HepG2 (cell line): ENCODE data around the gene CAMKMT. TPM values are rescaled to one million over a fixed set of nuclear protein-coding genes. Genes with fewer than 3 reads are reported as not detected.
A peak's percentile ranks its signal among the peaks of the same experiment; 100 is the strongest.

Experiments used
- ATAC-seq: fragments of 200-7000 bp; cut with Tn5 transposase; 3 replicates; pipeline ENCODE4 v1.9.1; 2020; ENCODE audit warnings: mild to moderate bottlenecking, moderate library complexity
- BruUV-seq: library from RNA; stranded (reverse); fragments of 400-500 nt; replicated peaks from 2 replicates; lab custom pipeline; 2021; lab: Mats Ljungman, UMichigan
- CTCF ChIA-PET: fragments of 300-600 bp; formaldehyde crosslinking; extraction: SDS; loops from one replicate; lab custom pipeline; 2021; ENCODE audit warnings: low total read pairs, inconsistent platforms, low intra/inter-chr PET ratio; lab: Yijun Ruan, JAX
- POLR2A ChIA-PET: fragments of 350-600 bp; sonication (Branson Sonifier 250); formaldehyde crosslinking; loops from one replicate; lab custom pipeline; 2020; ENCODE audit warnings: antibody characterized with exemption, inconsistent platforms; lab: Yijun Ruan, JAX
- DNase-seq: peaks from one replicate; pipeline ENCODE4 v3.0.0-alpha.2; 2015; ENCODE audit warnings: low spot score
- FAIRE-seq: peaks from 3 replicates; lab custom pipeline; 2011; peaks lifted over from hg19 to GRCh38; lab: Jason Lieb, UNC
- H2AFZ ChIP-seq: one replicate; pipeline ENCODE4 v1.6.1; 2011; ENCODE audit warnings: low read length, inconsistent platforms
- H3K27ac ChIP-seq: fragments of 300-600 bp; 3 replicates; pipeline ENCODE4 v1.8.0; 2011; ENCODE audit warnings: mixed run types, mild to moderate bottlenecking, mixed read lengths, low read length, inconsistent platforms; ENCODE audit not compliant: insufficient read depth; ENCODE audit errors: extremely low read length
- H3K27me3 ChIP-seq, 2 experiments: fragments of 200-600 bp in 1 of 2; 2 replicates in 1 of 2; 3 replicates in 1 of 2; pipeline versions ENCODE4 v1.6.0 to v1.8.0; 2011; ENCODE audit warnings: low read length in 2 of 2, mild to moderate bottlenecking in 2 of 2, moderate library complexity in 2 of 2, inconsistent platforms in 1 of 2; ENCODE audit not compliant: insufficient read depth in 2 of 2, control insufficient read depth in 1 of 2
- H3K36me3 ChIP-seq, 2 experiments: fragments of 200-600 bp in 1 of 2; replicated peaks in 1 of 2; 2 replicates in 1 of 2; 3 replicates in 1 of 2; pipeline versions ENCODE4 v1.5.1 to v1.8.0; 2011; ENCODE audit warnings: low read length in 2 of 2, inconsistent platforms in 1 of 2; ENCODE audit not compliant: insufficient read depth in 2 of 2, control insufficient read depth in 1 of 2
- H3K4me1 ChIP-seq: 2 replicates; pipeline ENCODE4 v1.5.1; 2012; ENCODE audit warnings: low read length, inconsistent platforms; ENCODE audit not compliant: insufficient read depth
- H3K4me2 ChIP-seq: 2 replicates; pipeline ENCODE4 v1.6.0; 2011; ENCODE audit warnings: low read depth, low read length, inconsistent platforms
- H3K4me3 ChIP-seq, 3 experiments: fragments of 200-600 bp in 1 of 3; sonication (generic), shearing (Covaris generic) in 1 of 3; replicated peaks in 1 of 3; 2 replicates each; pipeline ENCODE4 v1.5.1; 2011 to 2016; ENCODE audit warnings: low read length in 3 of 3, inconsistent platforms in 2 of 3, low read depth in 2 of 3, mild to moderate bottlenecking in 2 of 3, control low read depth in 1 of 3, mixed read lengths in 1 of 3; ENCODE audit not compliant: insufficient read depth in 1 of 3
- H3K79me2 ChIP-seq: one replicate; pipeline ENCODE4 v1.6.1; 2011; ENCODE audit warnings: low read length, inconsistent platforms; ENCODE audit not compliant: insufficient read depth
- H3K9ac ChIP-seq: 2 replicates; pipeline ENCODE4 v1.6.0; 2011; ENCODE audit warnings: mild to moderate bottlenecking, low read depth, low read length, inconsistent platforms; ENCODE audit not compliant: insufficient read depth
- H3K9me3 ChIP-seq: 2 replicates; pipeline ENCODE4 v1.5.1; 2012; ENCODE audit warnings: mild to moderate bottlenecking, low read length
- H4K20me1 ChIP-seq: 2 replicates; pipeline ENCODE4 v1.6.0; 2011; ENCODE audit warnings: inconsistent platforms, mild to moderate bottlenecking, low read length, moderate library complexity; ENCODE audit not compliant: insufficient read depth
- DBP ChIP-seq: sonication (generic); formaldehyde crosslinking; IDR thresholded peaks from 2 replicates; pipeline ENCODE4 v1.4.0; 2020; ENCODE audit warnings: missing genetic modification reagents; ENCODE audit errors: not compliant biosample characterization
- GTF3A ChIP-seq: sonication (generic); formaldehyde crosslinking; conservative IDR thresholded peaks from 2 replicates; pipeline ENCODE4 v1.4.0; 2020; ENCODE audit warnings: mild to moderate bottlenecking, missing genetic modification reagents
- ZNF572 ChIP-seq: sonication (generic); formaldehyde crosslinking; IDR thresholded peaks from 2 replicates; pipeline ENCODE4 v1.5.1; 2020; ENCODE audit warnings: mild to moderate bottlenecking, missing genetic modification reagents
- ZNF616 ChIP-seq: sonication (generic); formaldehyde crosslinking; IDR thresholded peaks from 2 replicates; pipeline ENCODE4 v1.5.0; 2020; ENCODE audit warnings: low read depth, mild to moderate bottlenecking, missing genetic modification reagents
- WGBS: methylation state at CpG from one replicate; pipeline ENCODE4 v1.1.6; 2017; ENCODE audit warnings: low lambda C conversion rate; 5-methylcytosine and 5-hydroxymethylcytosine counted together
- in situ Hi-C: cut with HindIII; loops from 2 replicates; pipeline ENCODE4 v1.10.0; 2017; ENCODE audit warnings: low pct_unique_long_range_greater_than_20kb; ENCODE audit not compliant: extremely low pct_ligation_motif_present
- intact Hi-C: fragments of 100-400 bp; cut with micrococcal nuclease; formaldehyde crosslinking; loops from one replicate; pipeline ENCODE4 v1.10.0; 2022; ENCODE audit not compliant: unreplicated experiment
- polyA plus RNA-seq, 8 experiments: library from polyadenylated mRNA; depleted of rRNA in 3 of 8; stranded (reverse) in 7 of 8; unstranded in 1 of 8; fragments of >200 nt; fragmentation: Illumina TruSeq in 4 of 8; extraction: Trizol in 4 of 8; gene quantifications; 2 replicates each; pipeline versions ENCODE4 v1.2.1 to v1.2.3, GENCODE V29; 2011 to 2016; ENCODE audit warnings: low read depth in 4 of 8, missing spikeins in 1 of 8, mixed read lengths in 1 of 8; ENCODE audit not compliant: insufficient read depth in 1 of 8
- total RNA-seq, 5 experiments: library from RNA; depleted of rRNA; stranded (reverse); fragments of >200 nt; fragmentation: Illumina TruSeq; extraction: Trizol; gene quantifications; 2 replicates each; pipeline ENCODE4 v1.2.3, GENCODE V29; 2016; ENCODE audit warnings: low read depth in 1 of 5
- TF ChIP-seq, protein P1 (sequence below): sonication (generic); formaldehyde crosslinking; IDR thresholded peaks from 2 replicates; pipeline ENCODE4 v1.5.0; 2020; ENCODE audit warnings: missing genetic modification reagents
- TF ChIP-seq, protein P2 (sequence below): sonication (generic); formaldehyde crosslinking; IDR thresholded peaks from 2 replicates; pipeline ENCODE4 v1.5.1; 2020; ENCODE audit warnings: mild to moderate bottlenecking, missing genetic modification reagents, borderline replicate concordance

CAMKMT gene
- total and polyA plus RNA-seq, 2 of the 13 experiments (the other 11 are each of a cell fraction or from before 2014, with no cell fraction given) = 6.9 to 20.8 TPM

DNA sequence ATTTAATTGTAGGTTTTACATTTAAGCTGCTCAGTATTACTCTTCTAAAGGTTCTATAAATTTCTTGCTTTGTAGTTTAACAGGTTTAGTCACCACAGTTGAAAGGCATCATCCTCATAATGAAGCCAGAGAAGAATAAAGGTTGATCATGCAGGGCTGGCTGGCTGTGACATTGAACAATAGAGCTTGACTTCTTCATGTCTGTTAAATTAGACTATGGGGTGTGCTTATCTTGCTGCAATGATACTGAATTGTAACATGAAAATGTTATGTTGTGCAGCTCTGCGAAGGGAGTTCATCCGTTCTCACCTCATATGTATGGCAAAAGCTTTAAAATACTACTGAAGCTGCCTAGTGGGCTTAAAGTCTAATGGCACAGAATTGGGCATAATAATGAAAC is 81.8 kb downstream of the CAMKMT start (continued):
- TF ChIP-seq DBP (CRISPR knock-in tag) = no peak
- no peak for TF ChIP-seq ZNF572
- no peak for TF ChIP-seq GTF3A (CRISPR knock-in tag)
- TF ChIP-seq, protein P1, sequence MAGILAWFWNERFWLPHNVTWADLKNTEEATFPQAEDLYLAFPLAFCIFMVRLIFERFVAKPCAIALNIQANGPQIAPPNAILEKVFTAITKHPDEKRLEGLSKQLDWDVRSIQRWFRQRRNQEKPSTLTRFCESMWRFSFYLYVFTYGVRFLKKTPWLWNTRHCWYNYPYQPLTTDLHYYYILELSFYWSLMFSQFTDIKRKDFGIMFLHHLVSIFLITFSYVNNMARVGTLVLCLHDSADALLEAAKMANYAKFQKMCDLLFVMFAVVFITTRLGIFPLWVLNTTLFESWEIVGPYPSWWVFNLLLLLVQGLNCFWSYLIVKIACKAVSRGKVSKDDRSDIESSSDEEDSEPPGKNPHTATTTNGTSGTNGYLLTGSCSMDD = no peak

- Histone ChIP-seq H3K4me1 (peaks cover 12% of the 10 kb centered on the region), H3K36me3 (no peaks in the 10 kb centered on the region), H3K27ac (no peak overlapping the region), H4K20me1 (no peaks in the 10 kb centered on the region), H2AFZ (no peak overlapping the region), H3K79me2 (no peaks in the 10 kb centered on the region), H3K9me3 (no peaks in the 10 kb centered on the region), H3K27me3 (no peaks in the 10 kb centered on the region), H3K4me2 (no peak overlapping the region), H3K9ac (no peak overlapping the region), H3K4me3 (no peak overlapping the region)
- CTCF ChIA-PET = no interaction called here
- in situ Hi-C loops = no loop called here
- POLR2A ChIA-PET = no interaction called here
- BruUV-seq = no TSS peak
- TF ChIP-seq ZNF616 (CRISPR knock-in tag) = peak; percentile 97
- TF ChIP-seq, protein P2, sequence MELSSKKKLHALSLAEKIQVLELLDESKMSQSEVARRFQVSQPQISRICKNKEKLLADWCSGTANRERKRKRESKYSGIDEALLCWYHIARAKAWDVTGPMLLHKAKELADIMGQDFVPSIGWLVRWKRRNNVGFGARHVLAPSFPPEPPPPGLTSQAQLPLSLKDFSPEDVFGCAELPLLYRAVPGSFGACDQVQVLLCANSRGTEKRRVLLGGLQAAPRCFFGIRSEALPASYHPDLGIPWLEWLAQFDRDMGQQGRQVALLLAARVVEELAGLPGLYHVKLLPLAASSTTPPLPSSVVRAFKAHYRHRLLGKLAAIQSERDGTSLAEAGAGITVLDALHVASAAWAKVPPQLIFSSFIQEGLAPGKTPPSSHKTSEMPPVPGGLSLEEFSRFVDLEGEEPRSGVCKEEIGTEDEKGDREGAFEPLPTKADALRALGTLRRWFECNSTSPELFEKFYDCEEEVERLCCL = no peak
- 100% methylated on average over 2 of the region's 2 CpGs for WGBS
- DNase-seq = no peak
- no peak for ATAC-seq
- no peak for FAIRE-seq
- intact Hi-C loops = no loop called here
These were observed 83.1 kb downstream of the CAMKMT start for GRCh38 chr2:44444881-44445280.
